Liver (tissue), 9 donors: ENCODE results near the gene LRIF1. TPM values are rescaled to one million over a fixed set of nuclear protein-coding genes. Genes with fewer than 3 reads are reported as not detected.

ENCODE experiments used
- DNase-seq: peaks from one replicate; pipeline ENCODE4 v3.0.0-alpha.2; 2017; ENCODE audit warnings: low spot score
- H3K27ac ChIP-seq, 2 donors: one replicate each; pipeline ENCODE4 v1.7.0; 2013; ENCODE audit warnings: inconsistent platforms in 2 of 2, low read length in 2 of 2, control low read depth in 1 of 2, low read depth in 1 of 2, mild to moderate bottlenecking in 1 of 2
- H3K27me3 ChIP-seq, 4 donors: one replicate each; pipeline versions ENCODE4 v1.6.1 to v1.7.0; 2013; ENCODE audit warnings: low read length in 3 of 4, inconsistent platforms in 1 of 4, mild to moderate bottlenecking in 1 of 4, moderate library complexity in 1 of 4; ENCODE audit not compliant: control insufficient read depth in 4 of 4, insufficient read depth in 4 of 4
- H3K36me3 ChIP-seq, 4 donors: one replicate each; pipeline versions ENCODE4 v1.6.1 to v1.7.0; 2013; ENCODE audit warnings: low read length in 3 of 4, mild to moderate bottlenecking in 3 of 4, low read depth in 1 of 4, moderate library complexity in 1 of 4; ENCODE audit not compliant: control insufficient read depth in 4 of 4, insufficient read depth in 3 of 4
- H3K4me1 ChIP-seq, 4 donors: one replicate each; pipeline versions ENCODE4 v1.6.1 to v1.7.0; 2013; ENCODE audit warnings: low read length in 3 of 4, mild to moderate bottlenecking in 3 of 4, moderate library complexity in 1 of 4; ENCODE audit not compliant: control insufficient read depth in 4 of 4, insufficient read depth in 4 of 4
- H3K4me3 ChIP-seq, 3 donors: one replicate each; pipeline versions ENCODE4 v1.6.1 to v1.7.0; 2013; ENCODE audit warnings: low read length in 3 of 3, control low read depth in 1 of 3, low read depth in 1 of 3, mild to moderate bottlenecking in 1 of 3
- H3K9ac ChIP-seq, 2 donors: one replicate each; pipeline ENCODE4 v1.7.0; 2013; ENCODE audit warnings: low read length in 2 of 2, mild to moderate bottlenecking in 2 of 2, moderate library complexity in 2 of 2, control low read depth in 1 of 2, low read depth in 1 of 2
- H3K9me3 ChIP-seq, 4 donors: one replicate each; pipeline versions ENCODE4 v1.6.1 to v1.7.0; 2013; ENCODE audit warnings: low read length in 3 of 4; ENCODE audit not compliant: control insufficient read depth in 4 of 4
- CTCF ChIP-seq: fragments of 150-350 bp; IDR thresholded peaks from 2 replicates; pipeline ENCODE4 v1.5.1; 2017; ENCODE audit warnings: improper control_type of control experiment, low read depth, low read length; ENCODE audit not compliant: missing input control
- FOXA1 ChIP-seq: IDR thresholded peaks from 2 replicates; pipeline ENCODE4 v1.6.1; 2016; ENCODE audit warnings: antibody characterized with exemption
- FOXA2 ChIP-seq: IDR thresholded peaks from 2 replicates; pipeline ENCODE4 v1.6.1; 2016; ENCODE audit warnings: antibody characterized with exemption
- GABPA ChIP-seq, 2 donors: IDR thresholded peaks in 1 of 2; conservative IDR thresholded peaks in 1 of 2; 2 replicates each; pipeline ENCODE4 v1.6.1; 2016; ENCODE audit warnings: antibody characterized with exemption in 2 of 2, mild to moderate bottlenecking in 1 of 2, moderate library complexity in 1 of 2
- HNF4A ChIP-seq, 2 donors: conservative IDR thresholded peaks; 2 replicates each; pipeline ENCODE4 v1.6.1; 2016; ENCODE audit warnings: antibody characterized with exemption in 2 of 2, mild to moderate bottlenecking in 2 of 2
- HNF4G ChIP-seq: IDR thresholded peaks from 2 replicates; pipeline ENCODE4 v1.6.1; 2016; ENCODE audit warnings: antibody characterized with exemption
- JUND ChIP-seq, 2 donors: IDR thresholded peaks; 2 replicates each; pipeline ENCODE4 v1.6.1; 2016; ENCODE audit warnings: antibody characterized with exemption in 2 of 2
- RAD21 ChIP-seq, 2 donors: IDR thresholded peaks; 2 replicates each; pipeline ENCODE4 v1.6.1; 2016; ENCODE audit warnings: antibody characterized with exemption in 2 of 2, mild to moderate bottlenecking in 2 of 2
- REST ChIP-seq: IDR thresholded peaks from 2 replicates; pipeline ENCODE4 v1.6.1; 2016; ENCODE audit warnings: antibody characterized with exemption, mild to moderate bottlenecking
- RXRA ChIP-seq, 2 donors: IDR thresholded peaks; 2 replicates each; pipeline ENCODE4 v1.6.1; 2017 to 2018; ENCODE audit warnings: antibody characterized with exemption in 2 of 2, mild to moderate bottlenecking in 1 of 2
- SP1 ChIP-seq: IDR thresholded peaks from 2 replicates; pipeline ENCODE4 v1.6.1; 2018; ENCODE audit warnings: antibody characterized with exemption, mild to moderate bottlenecking
- TAF1 ChIP-seq: conservative IDR thresholded peaks from 2 replicates; pipeline ENCODE4 v1.6.1; 2016; ENCODE audit warnings: antibody characterized with exemption, mild to moderate bottlenecking
- ZBTB33 ChIP-seq: IDR thresholded peaks from 2 replicates; pipeline ENCODE4 v1.6.1; 2016; ENCODE audit warnings: antibody characterized with exemption
- WGBS: extraction: QIAGEN DNeasy Blood & Tissue Kit; methylation state at CpG from one replicate; pipeline ENCODE4 v1.1.7; 2013; 5-methylcytosine and 5-hydroxymethylcytosine counted together
- polyA plus RNA-seq, 2 donors: library from polyadenylated mRNA; stranded (reverse) in 1 of 2; unstranded in 1 of 2; fragments of 200-250 nt in 1 of 2; fragments of >200 nt in 1 of 2; fragmentation: Nextera tagmentation in 1 of 2; extraction: Ambion mirVana in 1 of 2; gene quantifications; one replicate each; pipeline versions ENCODE4 v1.2.1 to v1.2.3, GENCODE V29; 2013 to 2015
- total RNA-seq, 2 donors: library from RNA; depleted of rRNA; stranded (reverse); fragments of >200 nt; gene quantifications; one replicate each; pipeline ENCODE4 v1.2.3, GENCODE V29; 2014
- donor health status: healthy.
- donor health status: healthy.
- donor health status: healthy.
- donor health status: healthy.
- donor health status: healthy.

LRIF1 gene
- total and polyA plus RNA-seq, 4 donors, result 3.9 to 7.1 (median 6.2) TPM

DNA sequence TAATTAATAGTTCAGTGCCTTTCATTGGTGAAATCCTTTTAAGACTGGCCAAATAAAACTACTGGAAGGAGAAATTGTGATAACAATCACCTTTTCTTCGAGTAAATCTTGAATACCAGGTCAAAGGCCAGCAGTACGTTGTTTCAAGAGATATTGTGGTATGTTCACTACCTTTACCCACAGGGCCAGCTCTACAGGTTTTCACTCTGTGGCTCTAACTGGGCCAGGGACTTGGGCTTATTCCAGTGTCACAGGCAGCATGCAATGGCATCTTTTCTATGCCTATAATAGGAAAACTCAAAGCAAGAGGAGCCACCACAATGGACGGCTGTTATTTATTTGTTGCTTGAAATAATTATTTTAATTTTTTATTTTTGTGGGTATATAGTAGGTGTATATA lies 26.8 kb upstream of the LRIF1 start:
- H3K4me3 ChIP-seq, result no peak overlapping the region
- WGBS, result 73% methylated on average over 3 of the region's 3 CpGs
- H3K9me3 ChIP-seq, result peaks cover 0 to 4% (median 0%) of the 10 kb centered on the region in 4 donors
- TF ChIP-seq ZBTB33 (no peak), GABPA (IDR thresholded peaks at IDR 0.05 in 1 of 2, conservative IDR thresholded peaks at IDR 0.05 in 1 of 2) (no peak), HNF4A (conservative IDR thresholded peaks at IDR 0.05) (no peak), TAF1 (no peak), RXRA (IDR thresholded peaks at IDR 0.05) (no peak), SP1 (no peak), CTCF (no peak), HNF4G (no peak)
- no peaks in the 10 kb centered on the region for H3K27me3 ChIP-seq
- no peaks in the 10 kb centered on the region for H3K4me1 ChIP-seq
- H3K27ac ChIP-seq, result no peak overlapping the region
- DNase-seq, result no peak
- no peak overlapping the region for H3K9ac ChIP-seq
- no peaks in the 10 kb centered on the region for H3K36me3 ChIP-seq

DNA sequence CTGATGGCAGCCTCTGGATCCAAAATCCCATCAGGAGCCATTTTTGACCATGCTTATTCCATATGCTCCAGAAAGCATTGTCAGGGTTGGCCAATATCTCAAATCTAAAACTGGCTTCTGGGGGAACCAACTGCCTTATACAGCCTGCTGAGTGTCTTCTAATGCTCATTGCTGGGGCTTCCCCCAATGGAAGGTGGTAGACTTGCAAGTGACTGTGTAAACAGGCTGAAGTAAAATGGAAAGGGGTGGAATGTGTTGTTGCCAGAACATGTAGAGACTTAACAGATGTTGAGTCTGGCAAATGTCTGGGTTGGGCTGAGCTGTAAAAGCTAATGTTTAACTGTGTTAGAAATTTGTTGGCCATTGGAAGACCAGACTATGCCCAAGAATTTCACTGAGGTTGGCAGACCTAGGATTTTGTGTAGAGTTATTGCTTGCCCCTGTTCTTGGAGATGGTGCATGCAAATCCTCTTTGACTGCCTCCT lies 22.7 kb upstream of the LRIF1 start:
- Histone ChIP-seq H3K27ac (no peak overlapping the region), H3K36me3 (no peaks in the 10 kb centered on the region), H3K4me3 (no peak overlapping the region), H3K9me3 (peaks cover 0 to 8% (median under 1%) of the 10 kb centered on the region in 4 donors), H3K9ac (no peak overlapping the region), H3K4me1 (no peaks in the 10 kb centered on the region), H3K27me3 (no peaks in the 10 kb centered on the region)
- TF ChIP-seq RAD21 (IDR thresholded peaks at IDR 0.05) (no peak), FOXA2 (no peak), HNF4A (conservative IDR thresholded peaks at IDR 0.05) (no peak), TAF1 (no peak), ZBTB33 (no peak), RXRA (IDR thresholded peaks at IDR 0.05) (no peak)
- no peak for DNase-seq

GRCh38 chr1:110982320-110982719 lies 18.6 kb upstream of the LRIF1 start:
- TF ChIP-seq REST (no peak), JUND (IDR thresholded peaks at IDR 0.05) (no peak), FOXA2 (no peak), FOXA1 (no peak)
- 61% methylated on average over 3 of the region's 3 CpGs for WGBS
- H3K27me3 ChIP-seq, result peaks cover 0 to 5% (median 0%) of the 10 kb centered on the region in 4 donors
- no peaks in the 10 kb centered on the region for H3K36me3 ChIP-seq
- H3K9ac ChIP-seq, result no peak overlapping the region
- no peak overlapping the region for H3K4me3 ChIP-seq
- H3K27ac ChIP-seq, result no peak overlapping the region
- no peak for DNase-seq
- H3K9me3 ChIP-seq, result peaks cover 0 to 11% (median 4%) of the 10 kb centered on the region in 4 donors
- no peaks in the 10 kb centered on the region for H3K4me1 ChIP-seq
